ENCODE data around the gene COL8A2.
"Not testable (repeated sequence)": the region's sequence is repeated elsewhere in the genome, so short reads cannot be mapped to it uniquely, and the experiment has no call there.

COL8A2 gene

DNA sequence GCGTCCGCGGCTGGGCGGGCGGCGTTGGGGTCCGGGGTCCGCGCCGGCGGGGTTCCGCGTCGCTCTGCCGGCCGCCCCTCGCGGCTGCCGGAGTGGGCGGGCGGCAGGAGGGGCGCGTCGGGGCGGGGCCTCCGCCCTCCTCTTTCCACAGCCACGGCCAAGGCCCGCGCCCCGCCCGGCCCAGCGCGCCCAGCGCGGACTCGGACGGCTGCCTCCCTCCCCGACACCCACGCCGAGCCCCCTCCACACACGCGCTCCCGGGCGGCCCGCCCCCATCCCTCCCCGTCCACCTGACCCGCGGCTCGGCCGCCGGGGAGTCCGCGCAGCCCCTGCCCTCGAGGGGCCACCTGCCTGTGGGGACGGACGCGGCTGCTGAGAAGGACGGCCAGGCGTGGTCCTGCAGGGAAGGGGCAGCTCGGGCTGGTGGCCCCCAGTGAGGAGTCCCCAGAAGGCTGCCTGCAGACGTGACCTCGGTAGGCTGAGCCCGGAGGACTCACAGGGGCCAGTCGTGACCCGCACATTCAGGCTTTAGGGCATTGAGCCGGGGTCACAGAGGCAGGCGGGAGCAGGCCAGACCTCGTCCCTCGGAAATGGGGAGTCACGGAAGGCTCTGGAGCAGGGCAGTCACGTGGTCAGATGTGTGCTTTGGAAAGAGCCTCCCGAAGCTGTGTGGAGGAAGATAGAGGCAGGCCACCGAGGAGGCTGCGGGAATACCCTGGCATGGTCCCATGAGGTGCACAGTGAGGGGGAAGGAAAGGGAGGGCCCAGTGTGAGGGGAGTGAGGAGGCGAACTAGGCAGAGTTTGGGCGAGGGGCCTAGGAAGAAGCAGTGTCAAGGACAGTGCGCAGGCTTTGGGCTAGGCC lies at the start of gene COL8A2:
Gene COL8A2, minus strand, starts transcription at position 94 of the 863 bp plus-strand sequence. CDS start 24,980 bp downstream, outside the sequence.
- DNase-seq: no peak

DNA sequence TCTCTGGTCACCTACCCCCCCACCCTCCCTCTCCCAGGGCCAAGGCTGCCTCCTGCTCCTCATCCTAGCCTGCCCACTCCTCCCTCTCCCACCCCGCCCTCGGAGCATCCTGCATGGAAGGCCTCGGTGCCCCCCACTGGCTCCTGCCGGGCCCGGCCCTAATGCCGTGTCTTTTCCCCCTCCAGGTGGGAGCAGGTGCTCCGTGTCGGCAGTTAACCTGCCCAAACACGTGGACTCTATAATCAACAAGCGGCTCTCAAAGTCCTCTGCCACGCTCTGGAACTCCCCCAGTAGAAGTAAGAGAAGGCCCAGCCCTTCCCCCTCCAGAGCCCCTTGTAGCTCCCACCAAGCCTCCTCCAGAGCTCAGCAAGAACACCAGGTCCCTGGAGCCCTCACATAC lies 49.7 kb upstream of the COL8A2 start:
- no peak for DNase-seq

DNA sequence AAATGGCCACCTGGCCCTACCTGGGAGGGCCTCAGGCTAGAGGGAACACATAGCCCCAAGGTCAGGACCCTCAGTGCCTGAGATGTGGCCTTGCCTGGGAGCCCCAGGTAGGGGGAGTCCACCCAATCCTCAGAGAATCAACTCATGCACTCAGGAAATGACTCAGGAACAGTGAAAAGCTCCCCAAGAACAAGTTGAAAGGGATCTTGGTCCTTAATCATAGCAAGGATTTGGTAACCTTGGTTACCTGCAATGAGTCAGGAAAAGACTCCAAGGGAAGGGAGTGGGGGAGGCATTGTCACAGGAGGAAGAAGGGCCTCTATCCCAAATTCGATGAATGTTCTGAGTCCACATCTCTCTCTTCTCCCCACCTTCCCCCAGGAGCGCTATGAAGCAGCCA lies 48.0 kb upstream of the COL8A2 start:
- DNase-seq: peak; percentile 70

DNA sequence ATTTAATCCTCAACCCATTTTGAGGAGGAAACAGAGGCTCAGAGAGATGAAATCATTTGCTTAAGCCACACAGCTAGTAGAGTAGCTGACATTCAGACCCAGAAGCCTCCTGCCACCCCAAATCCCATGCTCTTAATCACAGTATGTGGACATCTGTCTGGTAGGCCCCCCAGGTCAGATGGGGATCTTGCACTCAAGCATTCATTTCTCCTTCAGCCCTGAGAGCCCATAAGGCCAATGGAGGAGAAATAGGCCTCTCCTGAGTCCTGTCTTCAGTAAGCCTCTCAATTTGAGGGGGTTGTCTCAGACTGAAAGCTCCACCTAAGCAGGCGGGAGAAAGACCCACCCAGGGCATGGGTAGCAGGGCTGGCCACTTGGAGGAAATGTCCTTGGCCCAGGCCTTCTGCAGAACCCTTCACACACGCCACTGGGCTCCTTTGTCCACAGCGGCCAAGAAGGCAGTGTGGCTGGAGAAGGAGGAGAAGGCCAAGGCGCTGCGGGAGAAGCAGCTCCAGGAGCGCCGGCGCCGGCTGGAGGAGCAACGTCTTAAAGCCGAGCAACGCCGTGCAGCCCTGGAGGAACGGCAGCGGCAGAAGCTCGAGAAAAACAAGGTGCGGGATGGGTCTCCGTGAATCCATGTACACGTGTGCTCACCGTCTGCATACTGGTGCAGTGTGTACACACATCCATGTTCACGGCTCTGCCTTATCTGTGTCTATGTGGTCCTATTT lies 47.2 kb upstream of the COL8A2 start:
- DNase-seq: no peak

DNA sequence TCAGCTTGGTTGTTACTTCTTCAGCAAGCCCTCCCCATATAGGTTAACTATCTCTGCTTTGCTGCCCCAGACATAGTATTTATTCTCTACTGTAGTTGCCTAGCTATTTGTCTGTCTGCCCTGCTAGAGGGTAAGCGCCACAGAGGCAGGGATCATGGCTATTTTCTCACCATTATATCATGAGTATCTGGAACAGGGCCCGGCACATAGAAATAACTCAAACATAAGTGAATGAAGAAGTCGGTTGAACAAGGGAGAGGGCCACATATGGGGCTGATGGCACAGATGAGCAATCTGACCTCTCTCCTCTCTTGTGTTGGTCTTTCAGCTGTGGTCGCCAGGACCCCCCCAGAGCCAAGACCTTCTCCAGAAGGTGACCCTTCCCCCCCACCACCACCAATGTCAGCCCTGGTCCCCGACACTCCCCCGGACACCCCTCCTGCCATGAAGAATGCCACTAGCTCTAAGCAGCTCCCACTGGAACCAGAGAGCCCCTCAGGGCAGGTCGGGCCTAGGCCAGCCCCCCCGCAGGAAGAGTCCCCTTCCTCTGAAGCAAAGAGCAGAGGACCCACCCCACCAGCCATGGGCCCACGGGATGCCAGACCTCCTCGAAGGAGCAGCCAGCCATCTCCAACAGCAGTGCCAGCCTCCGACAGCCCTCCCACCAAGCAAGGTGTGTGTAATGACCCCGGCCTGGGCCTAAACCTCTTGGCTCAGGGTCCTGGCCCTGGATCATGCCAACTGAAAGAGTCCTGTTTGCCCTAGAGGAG lies 45.8 kb upstream of the COL8A2 start:
- no peak for DNase-seq

DNA sequence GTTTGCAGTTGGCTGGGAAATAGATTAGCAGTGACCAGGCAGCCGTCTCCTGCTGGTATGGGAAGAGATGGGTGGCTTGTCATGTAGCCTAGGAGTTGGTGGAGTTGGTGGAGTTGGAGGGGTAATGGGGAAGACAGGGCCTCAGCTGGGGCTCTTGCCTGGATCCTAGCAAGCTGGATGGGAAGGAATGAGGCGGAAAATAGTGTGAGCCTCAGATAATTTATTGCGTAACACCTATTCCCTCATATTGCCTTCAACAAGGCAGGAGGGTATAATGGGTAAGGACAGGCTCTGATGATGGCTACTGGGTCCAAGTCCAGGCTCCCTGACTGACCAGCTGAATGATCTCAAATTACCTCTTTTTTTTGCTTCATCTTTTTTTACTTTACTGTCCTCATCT lies 43.5 kb upstream of the COL8A2 start:
- no peak for DNase-seq

DNA sequence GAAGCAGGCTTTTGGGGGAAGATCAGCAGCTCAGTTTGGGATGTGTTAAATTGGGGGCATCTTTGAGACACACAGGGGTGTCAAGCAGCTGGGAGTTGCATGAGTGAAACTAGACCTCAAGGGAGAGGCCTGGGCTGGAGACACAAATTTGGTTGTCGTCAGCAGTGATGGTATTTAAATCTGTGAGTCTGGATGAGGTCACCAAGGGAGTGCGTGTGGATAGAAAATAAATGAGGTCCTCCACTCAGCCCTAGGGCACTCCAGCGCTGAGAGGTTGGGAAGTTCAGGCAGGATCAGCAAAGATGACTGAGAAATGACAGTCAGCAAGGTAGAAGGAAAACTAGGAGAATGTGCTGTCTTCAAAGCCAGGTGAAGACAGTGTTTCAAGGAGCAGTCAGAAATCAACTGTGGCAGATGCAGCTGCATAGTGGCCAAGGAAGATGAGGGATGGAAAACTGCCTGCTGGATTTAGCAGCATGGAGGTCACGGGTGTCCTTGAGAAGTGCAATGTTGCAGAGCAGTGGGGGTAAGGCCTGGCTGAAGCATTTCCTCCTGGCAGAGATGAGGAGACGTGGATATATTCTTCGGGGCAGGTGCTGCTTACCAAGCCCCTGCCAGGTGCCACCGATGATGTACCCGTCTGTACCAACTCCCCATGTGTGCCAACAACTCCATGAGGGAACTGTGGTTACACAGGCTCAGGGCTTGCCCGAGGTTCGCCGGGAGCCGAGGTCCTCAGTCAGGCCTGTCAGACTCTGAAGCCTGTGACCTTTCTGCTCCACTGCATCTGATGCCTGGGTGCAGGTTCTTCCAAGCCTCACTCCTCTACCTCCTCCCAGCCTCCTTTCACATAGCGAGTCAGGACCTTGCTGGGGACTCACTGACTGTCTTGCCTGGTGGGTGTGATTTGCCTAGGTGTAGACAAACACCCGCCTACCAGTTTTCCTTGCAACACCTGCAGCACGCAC lies 42.2 kb upstream of the COL8A2 start:
- DNase-seq: peak; percentile 82

DNA sequence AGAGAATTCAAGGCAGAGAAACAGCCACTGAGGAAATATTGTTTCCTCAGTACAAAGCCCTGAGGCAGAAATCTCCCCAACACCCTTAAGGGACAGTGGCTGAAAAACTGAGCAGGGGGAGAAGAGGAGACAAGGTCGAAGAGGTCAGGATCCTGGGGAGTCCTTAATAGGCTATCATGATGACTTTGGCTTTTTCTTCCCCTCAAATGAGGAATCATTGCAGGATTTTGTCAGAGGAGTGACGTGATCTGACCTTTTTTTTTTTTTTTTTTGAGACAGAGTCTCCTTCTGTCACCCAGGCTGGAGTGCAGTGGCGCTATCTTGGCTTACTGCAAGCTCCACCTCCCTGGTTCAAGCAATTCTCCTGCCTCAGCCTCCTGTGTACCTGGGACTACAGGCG lies 41.1 kb upstream of the COL8A2 start:
- DNase-seq: no peak

DNA sequence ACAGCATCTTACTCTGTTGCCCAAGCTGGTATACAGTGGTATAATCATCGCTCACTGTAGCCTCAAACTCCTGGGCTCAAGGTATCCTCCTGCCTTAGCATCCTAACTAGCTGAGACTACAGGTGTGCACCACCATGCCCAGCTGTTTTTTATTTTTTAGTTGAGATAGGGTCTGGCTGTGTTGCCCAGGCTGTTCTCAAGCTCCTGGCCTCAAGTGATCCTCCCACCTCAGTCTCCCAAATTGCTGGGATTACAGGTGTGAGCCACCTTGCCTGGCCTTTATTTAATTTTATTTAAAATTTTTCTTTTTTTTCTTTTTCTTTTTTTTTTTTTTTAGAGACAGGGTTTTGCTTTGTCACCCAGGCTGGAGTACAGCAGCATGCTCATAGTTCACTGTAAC lies 40.1 kb upstream of the COL8A2 start:
- no peak for DNase-seq

DNA sequence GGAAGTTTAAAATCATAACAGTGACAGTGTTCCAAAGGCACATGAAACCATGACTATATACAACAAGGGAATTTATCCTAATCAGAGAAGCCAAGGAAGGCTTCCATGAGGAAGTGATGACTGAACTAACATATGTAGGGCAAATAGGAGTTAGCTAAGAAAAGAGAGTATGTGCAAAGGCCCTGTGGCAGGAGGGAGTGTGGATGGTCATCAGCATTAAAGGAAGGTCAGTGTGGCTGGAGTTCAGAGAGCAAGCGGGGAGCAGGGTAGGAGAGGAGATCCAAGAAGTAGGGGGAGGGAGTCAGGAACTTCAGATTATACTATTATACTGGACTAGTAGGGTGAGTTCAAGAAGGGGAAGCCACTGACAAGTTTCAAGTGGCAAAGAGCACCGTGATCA lies 39.3 kb upstream of the COL8A2 start:
- DNase-seq: no peak

DNA sequence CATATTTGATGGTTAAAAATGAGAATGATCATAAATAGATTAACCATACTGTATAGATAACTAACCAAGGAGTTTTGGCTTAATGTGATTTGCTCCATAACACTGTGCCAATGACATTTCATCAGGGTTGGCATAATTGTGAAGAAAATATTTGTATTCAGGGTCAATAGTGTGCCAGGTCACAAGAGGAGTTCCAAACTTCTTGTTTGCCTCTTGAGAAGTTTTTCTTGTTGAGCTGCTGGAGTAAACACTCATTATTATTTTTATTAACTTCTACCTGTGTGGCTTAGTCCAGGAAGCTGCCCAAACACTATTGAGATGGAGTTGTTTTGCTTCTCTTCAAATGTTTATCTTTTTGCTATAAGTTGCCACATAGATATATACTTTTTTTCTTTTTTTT lies 38.4 kb upstream of the COL8A2 start:
- no peak for DNase-seq

DNA sequence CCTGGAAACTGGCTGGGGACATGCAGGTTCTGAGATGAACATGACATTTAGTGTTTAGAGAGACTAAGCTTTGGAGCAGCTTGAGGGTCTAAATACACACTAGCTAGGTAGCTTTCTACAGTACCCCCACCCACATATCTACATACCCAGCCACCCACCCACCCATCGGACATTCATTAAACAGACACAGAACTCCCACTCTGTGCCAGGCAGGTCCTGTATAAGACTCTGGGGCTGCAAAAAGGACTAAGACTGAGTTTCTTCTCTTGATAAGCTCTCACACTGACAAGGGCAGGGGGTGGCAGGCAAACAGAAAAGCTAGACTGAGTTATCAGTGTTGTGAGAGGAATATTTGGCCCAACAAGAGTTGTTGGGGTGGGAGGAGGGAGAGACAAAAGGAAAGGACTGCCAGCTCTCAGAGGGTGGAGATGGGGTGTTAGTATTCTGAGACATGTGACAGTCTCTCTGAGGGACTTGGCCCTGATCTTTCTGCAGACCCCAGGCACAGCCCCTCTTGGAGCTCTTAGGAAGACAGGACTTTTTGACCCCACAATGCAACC lies 37.7 kb upstream of the COL8A2 start:
- DNase-seq: no peak

DNA sequence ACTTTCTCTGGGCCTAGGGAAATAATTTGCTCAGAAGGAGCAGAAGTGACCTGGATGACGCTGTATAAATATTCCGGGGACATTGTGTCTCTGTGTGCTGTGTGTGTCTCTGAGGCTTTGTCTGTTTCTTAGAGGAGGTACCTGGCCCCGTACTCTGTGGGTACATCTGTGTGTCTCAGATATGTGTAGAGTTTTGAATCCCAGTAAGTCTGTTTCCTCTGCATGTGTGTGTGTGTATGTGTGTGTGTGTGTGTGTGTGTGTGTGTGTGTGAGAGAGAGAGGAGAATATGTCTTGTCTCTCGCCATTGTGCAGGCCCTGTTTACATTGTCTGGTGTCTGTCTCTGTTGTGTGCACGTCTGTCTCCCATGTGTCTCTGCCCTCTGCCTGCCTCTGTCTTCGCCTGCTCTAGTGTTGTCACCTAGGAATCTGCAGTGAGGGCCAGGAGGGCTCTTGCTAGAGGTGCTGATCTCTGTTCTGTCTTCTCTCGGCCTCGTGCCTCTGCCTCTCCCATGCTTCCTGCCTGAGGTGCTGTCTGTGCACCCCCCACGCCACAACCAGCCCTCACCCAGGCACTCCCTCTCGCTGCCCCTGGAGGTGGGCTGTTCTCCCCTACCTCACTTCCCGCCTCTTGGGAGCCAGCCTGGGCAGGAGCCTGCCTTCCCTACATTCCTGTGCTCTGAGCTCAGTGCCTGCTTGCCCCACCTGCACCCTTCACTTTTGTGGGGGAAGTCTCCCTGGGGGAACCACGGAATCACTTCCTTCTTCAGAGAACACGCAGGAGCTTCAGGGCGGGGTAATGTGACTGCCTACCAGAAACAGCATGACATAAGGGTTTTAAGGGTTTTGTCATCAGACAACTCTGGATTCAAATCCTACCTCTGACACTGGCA lies 36.9 kb upstream of the COL8A2 start:
- peak; percentile 49 for DNase-seq

DNA sequence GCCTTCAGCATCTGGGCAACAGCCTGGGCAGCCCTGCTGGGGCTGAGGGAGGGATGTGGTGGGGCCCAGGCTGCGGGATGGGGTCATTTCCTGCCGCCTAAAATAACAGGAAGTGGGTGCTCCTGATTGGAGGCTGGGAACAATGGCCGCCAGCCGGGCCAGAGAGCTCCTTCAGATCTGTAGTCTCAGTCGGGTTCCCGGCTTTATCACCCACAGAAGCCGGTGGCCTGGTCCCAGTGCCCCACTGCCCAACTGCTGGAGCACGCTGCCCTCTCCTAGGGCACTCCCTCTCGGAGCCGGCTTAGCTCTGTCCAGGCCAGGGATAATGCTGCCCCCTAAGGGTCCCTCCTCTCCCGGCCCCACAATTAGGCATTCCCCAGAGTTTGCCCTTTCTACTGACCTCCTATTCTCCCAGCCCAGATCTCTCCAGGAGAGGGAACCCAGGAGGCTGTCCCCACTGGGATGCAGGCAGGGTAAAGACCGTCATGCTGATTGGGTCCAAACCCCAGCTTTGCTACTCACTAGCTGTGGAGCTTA lies 36.0 kb upstream of the COL8A2 start:
- peak; percentile 87 for DNase-seq

DNA sequence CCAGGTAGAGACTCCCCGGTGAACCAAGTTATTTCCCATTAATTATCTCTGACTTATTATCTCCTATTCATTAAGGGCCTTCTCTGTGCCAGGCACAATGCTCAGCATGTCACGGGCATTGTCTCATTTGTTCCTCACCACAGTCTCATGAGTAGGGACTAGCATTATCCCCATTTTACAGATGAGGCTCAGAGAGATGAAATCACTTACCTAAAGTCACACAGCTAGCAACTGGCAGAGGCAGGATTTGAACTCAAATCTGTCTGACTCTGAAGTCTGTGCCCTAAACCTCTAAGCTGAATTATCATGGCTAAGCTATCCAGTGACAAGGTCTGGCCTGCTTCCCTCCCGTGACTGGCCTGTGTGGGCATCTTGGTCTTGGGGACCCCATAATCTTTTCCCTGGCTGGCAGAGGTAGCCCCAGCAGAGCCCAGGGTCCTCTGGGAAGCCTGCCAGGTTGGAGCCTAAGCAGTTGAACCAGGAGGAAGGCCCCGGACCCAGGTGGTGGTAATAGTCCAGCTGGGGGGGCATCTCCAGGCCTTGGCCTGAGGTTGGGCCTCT lies 35.4 kb upstream of the COL8A2 start:
- no peak for DNase-seq

DNA sequence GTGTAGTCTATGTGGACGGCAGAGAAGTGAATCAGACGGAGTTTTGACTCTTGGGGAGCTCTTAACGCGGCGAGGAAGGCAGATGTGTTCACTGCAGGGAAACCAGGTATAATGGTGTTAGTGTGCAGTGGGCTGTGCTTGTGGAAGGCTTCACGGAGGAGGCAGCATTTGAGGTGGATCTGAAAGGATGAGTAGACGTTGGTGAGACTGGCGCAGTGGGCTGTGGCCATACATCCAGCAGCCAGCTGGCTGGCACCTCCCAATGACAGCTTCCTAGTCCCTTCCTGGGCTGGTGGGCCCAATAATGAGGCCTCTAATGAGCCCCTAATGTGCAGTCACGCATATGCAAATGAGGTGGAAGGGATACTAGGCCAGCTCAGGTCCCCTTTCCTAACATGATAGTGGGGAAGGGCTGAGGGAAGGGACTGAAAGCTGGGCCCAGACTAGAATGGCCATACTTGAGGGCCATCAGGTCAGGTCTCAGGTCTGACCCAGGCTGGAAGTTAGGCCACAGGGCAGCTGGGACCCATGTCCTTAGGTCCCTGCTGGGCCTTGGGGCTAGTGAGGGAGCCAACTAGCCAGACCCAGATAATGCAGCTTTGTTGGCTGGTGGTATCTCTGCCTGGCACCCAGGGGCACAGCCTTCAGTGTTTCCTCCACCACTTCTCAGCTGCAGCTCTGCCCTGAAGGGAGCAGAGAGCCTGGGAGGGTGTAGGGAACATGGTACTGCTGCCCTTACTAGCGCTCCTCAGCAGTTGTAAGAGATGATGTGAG lies 34.8 kb upstream of the COL8A2 start:
- no peak for DNase-seq

DNA sequence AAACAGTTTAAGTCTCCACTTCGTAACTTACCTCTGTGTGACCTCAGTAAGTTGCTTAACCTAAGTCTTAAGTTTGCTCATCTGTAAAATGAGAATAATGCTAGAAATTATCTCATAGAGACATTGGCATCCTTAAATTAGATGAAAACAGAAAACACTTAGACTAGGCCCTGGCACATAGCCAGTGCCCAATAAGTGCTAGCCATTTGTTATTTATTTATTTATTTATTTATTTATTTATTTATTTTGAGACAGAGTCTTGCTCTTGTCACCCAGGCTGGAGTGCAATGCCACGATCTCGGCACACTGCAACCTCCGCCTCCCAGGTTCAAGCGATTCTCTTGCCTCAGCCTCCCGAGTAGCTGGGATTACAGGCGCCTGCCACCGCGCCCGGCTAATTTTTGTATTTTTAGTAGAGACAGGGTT lies 33.8 kb upstream of the COL8A2 start:
- DNase-seq: not testable (repeated sequence)

DNA sequence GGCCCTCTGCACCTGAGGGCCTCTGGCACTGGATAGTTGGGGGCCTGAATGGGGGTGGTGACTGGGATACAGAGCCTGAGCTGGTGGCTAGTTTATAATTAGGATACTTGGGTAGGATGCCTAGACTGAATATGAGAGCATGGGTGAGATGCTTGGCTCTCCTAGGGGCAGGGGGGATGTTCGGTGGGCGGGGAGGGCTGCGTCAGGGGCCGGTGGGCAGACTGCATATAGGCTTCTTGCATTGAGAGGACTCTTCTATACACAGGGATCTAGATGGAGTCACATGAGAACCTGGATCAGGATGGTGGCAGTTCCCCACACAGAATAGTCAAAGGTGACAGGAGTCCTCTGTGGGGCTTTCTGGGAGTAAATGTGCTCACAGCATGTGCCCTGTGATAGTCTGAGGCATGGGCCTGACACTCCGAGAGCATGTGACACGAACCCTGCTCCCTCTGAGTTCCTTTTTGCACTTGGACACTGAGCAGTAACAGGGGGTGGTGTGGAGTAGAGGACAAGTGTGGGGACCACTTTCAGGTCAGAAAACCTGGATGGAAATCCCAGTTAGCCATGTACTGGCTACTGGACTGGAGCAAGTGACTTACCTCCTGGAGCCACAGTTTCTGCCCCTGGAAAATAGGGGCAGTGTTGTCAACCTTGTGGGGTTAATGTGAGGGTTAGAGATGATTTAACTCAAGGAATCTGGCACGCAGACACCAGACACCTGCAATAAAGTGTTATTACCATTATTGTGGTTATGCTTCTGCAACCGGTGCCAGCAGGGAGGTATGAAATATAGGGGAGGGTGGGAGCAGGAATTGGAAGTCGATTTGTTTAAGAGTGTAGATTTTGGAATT lies 33.2 kb upstream of the COL8A2 start:
- DNase-seq: no peak
